GM19467 (cell line): ENCODE measurements around the gene NBEA.
"Not testable (repeated sequence)": the region's sequence is repeated elsewhere in the genome, so short reads cannot be mapped to it uniquely, and the experiment has no call there.

Experiments used
- ATAC-seq: cut with Tn5 transposase; IDR thresholded peaks from one replicate; pipeline ENCODE4 v1.9.1; 2021; ENCODE audit warnings: mild to moderate bottlenecking, moderate library complexity; ENCODE audit not compliant: unreplicated experiment

NBEA gene

DNA sequence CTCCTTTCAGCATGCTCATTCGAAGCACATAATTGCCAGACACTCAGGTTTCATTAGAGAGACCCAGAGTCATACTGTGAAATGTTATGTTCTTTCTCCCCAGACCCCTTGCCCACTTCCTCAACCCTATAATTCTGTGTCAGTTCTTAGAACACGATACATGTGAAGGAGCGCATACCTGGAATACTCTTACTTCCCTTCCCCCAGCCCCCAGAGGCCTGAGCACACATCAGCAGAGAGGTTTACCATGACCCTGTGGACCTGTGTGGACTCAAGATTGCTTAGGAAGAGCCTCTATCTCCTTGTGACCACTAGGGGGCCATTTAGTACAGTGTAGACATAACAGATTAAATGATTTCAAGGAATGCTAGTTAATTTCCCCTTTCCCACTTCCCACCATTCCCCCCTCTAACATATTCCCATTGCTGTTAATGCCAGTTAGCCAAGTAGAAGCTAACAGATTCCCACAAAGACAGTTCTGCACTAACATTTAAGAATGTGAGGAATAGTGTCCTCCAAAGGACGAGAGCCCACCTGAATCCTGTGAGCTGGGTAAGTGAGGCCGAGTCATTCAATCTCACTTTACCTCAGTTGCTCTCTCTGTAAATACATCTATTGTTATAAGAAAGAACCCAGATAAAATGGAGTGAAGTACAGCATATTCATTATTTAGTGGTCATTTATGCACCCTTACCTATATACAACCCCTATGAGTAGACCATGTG lies 688.6 kb downstream of the NBEA start:
- ATAC-seq: peak; percentile 88

DNA sequence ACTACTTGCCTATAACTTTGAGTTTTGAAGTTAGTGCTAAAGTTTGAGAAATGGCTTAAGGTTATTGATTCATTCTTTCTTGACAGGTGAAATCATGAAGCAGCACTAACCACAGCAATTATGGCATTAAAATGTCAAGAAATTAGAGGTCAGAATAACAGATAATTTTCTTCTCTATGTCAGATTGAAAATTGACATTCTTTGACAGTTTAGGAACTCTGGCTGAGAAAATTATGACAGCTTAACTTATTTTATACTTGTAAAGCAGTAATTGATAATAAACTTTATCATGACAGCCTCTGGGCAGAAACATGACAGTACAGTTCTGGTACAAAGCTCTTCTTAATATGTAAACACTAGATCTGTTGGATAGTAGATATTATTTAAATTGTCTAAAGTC lies 689.6 kb downstream of the NBEA start:
- ATAC-seq: no peak

DNA sequence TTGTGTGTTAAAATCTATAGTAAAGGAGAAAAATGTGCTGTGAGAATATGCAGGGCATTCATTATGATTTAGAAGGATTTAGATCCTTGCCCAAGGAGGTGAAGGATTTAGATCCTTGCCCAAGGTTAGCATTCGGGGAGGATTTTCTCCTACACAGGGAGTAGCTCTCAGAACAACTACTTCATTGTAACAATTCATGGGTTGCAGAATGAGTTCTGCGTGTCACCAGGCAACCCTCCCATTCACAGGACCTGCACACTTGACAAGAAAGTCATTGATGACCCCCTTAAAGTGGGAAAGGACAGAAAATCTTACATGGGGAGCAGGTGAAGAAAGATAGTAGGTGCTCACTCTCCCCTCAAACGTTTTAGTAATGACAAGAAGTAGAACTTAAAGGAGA lies 701.6 kb downstream of the NBEA start:
- ATAC-seq: no peak

DNA sequence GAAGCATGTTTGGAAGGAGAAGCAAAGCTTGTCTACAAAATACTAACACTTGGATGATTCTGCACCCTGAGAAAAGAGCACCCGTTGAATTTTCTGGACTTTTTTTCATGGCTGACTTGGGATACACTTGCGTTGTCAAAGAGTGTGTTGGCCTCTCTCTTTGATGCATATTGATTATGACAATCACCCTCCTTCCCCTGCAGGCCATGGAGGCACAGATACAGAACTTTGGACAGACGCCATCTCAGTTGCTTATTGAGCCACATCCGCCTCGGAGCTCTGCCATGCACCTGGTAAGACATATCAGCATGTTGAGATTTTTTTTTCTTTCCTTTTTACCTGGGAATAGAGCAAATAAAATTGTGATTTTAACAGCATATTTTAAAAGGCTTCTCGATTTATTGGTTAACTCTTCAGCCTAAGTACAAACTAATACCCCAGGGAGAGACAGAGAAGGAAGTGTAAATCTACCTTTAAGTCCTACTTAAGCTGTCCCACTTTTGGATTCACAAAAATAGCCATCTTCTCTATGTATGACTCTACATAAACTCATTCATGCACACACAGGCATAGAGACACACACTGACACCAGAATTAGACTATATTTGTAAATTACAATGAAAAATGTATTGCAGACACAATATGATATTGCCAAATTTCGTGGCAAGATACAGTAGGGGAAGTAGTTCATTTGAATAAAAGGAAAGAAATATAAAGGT lies 704.1 kb downstream of the NBEA start:
- ATAC-seq: no peak

DNA sequence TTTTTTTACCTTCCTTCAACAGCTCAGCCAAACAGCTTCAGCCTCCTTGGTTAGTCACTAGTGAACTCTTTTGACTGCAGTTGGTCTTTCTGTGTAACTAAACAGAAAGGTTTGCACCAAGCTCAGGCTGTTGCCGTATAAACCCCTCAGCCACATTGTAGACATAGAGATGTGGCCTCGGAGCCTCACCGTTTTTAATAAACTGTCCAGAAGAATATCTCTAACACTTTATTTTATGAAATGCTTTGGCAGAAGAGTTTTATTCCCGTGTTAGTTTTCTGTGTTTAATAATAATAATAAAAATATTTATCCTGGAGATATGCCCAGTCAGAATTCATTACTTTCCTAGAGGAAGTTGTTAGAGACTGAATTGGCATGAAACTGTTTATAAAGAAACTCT lies 706.1 kb downstream of the NBEA start:
- no peak for ATAC-seq

DNA sequence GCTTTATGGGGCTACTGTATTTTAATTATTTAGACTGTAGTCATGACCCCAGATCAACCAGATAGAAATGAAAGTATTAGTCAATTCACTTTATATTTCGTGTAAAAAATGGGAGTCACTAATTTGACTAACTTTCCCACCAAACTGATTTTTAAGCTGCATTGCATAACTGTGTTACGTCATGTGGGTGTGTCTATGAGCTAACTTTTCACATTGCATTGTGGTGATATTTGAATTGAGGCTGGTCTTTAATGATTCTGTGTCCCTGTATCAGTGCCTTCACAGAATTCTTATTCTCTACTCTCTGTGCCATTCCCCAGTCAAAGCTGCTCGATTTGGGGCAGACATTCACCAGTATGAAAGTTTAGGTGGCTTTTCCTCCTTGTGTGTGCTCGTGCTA lies 707.1 kb downstream of the NBEA start:
- no peak for ATAC-seq

DNA sequence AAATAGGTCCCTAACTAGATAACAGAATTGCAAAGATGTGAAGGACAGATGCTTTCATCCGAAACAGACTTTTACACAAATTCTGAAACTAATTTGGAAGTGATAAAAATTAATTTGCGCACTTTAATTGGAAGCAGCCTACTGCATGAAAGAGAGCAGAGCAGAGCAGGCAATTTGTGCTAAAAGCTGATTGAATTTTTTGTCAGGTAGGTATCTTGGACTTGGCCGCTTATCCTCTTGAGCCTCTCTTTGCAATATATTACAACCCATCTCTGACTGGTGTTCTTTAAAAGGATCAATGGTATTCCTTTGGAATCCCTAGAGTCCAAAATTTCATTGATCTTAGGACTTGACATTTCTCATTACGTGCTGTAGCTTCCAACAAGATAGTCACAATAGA lies 717.7 kb downstream of the NBEA start:
- ATAC-seq: no peak

DNA sequence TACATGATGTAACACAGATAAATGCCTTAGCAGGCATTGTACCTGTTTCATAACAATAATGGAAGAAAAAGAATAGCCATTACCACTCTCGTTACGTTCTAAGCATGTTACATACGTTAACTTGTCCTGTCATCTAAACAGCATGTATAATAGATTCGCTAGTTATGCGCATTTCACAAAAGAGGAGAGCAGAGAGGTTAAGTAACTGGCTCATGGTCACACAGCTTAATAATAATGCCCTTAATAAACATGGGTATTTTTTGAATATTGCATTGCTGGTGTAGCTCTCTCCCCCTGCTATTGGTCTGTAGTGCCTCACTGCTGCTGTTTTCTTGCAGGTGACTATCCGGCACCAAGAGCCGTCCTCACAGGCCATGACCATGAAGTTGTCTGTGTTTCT lies 722.7 kb downstream of the NBEA start:
- no peak for ATAC-seq

DNA sequence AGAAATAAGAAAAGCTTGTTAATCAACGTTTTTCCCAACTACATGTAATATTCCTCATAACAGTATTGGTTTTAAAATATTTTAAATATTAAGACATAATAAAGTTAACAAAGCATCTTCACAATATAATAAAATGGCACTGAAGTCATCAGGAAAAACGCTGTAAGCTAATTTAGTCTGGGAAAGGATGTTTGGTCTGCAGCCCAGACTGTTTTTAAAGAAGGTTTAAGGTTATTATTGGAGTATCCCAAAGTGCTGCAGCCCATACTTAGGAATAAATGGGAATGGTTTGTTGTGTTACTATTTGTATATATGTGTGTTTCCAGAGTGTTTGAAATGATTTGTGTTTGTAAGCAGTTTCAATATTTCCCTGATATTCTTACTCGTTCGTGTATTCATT lies 727.3 kb downstream of the NBEA start:
- no peak for ATAC-seq

DNA sequence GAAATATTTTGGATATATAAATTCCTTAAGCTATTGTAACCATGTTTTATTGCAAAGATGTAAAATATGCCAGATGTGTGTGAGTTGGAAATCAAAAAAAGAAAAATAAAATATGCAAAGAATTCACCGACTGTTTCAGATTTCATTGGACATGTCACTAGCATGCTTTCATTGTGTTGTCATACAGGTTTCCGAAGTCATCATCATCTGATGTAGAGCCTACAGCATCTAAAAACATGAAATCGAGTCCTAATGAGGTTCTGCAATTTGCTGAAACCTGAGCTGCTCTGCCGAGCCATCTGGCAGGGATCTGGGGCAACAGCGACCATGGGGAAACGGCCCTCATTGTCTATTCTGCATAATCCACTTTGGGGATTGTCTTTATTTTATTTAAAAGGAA lies 730.5 kb downstream of the NBEA start:
- no peak for ATAC-seq

DNA sequence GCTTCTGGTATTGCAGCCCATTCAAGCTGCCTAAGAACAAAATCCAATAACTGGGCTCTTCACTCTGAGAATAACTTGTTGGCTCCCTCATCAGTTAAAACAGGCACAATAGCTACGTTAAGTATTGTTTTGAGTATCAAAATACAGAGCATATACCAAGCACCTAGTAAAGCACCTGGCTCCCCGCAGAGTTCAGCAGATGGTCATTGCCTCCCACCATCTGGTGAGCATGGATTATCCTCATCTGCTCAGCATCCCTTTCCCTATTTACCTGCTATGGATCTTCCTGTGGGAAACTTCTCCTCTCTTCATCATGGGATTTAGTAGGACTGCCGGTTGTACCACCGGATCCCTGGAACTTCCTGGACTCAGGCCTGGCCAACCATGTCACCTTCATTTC lies 733.6 kb downstream of the NBEA start:
- no peak for ATAC-seq

DNA sequence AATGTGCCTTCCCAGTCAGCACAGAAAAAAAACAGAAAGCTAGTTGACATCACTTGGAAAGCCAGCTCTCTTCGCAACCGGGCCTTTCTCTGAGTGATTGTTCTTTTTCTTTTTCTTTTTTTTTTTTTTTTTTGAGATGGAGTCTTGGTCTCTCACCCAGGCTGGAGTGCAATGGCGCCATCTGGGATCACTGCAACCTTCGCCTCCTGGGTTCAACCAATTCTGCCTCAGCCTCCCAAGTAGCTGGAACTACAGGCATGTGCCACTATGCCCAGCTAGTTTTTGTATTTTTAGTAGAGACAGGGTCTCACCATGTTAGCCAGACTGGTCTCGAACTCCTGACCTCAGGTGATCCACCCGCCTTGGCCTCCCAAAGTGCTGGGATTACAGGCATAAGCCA lies 735.8 kb downstream of the NBEA start:
- not testable (repeated sequence) for ATAC-seq

DNA sequence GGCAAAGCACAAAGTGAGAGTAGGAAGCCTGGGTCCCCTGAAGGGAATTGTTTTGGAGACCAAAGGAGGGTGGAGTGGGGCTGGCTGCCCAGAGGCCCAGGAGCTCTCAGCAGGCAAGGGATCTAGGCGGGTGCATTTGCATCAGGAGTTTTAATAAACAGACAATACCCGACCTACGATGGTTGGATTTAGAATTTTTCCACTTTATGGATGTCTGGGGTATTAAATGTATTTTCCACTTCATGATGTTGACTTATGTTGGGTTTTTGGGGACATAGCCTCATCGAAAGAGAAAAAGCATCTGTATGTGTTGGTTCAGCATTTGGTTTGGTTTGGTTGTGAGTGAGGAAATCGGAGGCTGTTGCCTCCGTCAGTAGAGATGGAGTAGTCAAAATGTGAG lies 739.6 kb downstream of the NBEA start:
- no peak for ATAC-seq

DNA sequence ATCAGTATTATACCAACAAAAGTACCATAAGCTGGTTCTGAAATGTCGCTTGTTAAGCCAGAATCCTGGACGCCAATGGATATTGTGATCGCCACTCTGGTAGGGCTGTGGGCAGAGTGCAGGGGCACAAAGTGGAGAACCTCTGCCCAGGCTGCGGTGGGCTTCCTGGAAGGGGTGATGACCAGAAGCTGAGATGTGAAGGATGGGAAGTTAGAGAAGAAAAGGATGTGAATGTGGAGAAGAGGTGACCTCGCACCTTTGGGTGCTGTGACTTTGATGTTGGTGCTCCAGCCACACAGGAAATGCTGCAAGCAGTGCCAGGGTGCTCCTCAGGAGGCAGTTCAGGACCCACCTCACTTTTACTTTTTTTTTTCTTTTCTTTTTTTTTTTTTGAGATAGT lies 742.4 kb downstream of the NBEA start:
- no peak for ATAC-seq

DNA sequence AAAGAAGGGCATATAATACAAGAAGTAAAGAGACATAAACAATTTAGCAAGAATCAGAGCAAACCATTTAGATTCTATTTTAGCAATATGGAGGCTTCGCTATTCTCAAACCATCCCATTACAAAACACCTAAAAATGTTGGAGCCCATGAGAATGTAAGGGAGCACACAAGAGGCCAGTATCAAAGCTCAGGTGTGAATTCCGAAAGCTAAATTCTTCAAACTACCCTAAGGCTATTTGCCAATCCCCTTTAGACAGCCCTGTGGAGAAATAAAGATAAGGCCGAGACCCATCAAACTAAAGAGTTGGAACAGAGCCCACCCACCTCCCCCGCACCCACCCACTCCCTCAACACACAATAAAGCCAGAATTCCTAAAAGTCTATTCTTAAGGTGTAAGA lies 745.3 kb downstream of the NBEA start:
- ATAC-seq: no peak

DNA sequence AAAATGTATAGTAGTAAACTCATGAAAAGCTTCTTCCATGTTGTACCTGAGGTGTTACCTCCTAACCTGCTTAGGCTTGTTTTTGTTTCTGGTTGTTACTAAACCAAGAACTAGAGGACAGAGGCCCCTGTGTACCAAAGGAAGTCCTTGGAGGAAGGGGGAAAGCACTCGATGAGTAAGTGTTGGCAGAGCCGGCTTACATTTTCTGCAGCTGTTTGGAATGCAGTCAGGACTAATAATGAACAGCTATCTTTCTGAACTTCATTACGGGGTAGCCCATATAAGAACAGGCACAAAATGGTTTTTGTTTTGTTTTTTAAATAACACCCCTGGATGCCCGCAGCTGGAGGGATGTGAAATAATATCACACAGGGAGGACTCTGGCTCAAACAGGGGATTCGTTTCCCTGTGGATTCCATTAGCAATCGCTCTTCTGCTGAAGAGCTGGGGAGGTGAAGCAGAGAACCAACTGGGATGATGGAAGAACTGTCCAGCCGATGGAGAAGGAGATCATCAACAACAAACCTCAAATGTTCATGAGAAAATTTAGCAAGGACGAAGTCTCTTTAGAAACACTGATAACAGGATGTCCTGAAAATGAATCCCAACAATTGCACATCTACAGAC lies 748.6 kb downstream of the NBEA start:
- ATAC-seq: no peak

DNA sequence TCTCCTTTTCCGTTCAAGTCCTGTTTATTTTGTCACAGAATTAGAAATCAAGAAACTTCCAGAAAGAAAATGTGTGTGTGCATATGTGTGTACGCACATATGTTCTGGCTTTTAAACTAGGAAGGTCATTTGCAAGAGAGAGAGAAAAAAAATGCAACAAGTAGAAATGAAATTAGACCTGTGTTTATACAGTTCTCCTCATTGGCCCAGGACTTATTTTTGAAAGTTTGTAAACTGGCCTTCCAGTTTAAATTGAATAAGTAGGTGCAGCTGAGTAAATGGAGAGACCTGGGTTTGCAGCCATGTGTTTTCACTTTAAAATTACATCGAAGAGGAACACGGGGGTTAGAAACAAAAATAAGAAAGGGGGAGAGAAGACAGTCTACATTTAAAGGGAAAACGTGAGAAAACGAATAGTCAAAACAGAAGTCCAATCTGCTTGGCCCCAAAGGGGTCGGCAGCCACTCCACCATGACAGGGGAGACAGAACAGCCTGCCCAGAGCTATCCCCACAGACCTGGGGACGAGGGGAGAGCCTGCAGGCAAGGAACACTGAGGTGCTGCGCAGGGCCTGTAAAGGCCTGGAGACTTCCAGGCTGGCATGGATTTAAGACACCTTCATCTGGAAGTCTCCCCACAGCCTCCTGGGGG lies 751.2 kb downstream of the NBEA start:
- no peak for ATAC-seq

DNA sequence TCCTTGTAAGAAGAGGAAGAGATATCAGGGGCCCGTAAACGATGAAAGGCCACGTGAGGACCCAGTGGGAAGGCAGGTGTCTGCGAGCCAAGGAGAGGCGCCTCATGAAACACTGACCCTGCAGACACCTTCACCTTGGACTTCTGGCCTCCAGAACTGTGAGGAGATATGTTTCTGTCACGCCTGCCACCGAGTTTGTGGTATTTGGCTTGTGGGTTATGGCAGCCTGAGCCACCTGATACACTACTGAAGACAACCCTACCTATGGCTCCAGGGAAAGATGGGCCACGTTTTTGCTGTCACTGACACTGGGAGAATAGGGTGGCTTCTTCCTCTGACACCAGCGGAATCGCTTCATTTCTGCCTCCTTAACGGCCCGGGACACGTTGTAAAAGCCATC lies 752.0 kb downstream of the NBEA start:
- no peak for ATAC-seq

DNA sequence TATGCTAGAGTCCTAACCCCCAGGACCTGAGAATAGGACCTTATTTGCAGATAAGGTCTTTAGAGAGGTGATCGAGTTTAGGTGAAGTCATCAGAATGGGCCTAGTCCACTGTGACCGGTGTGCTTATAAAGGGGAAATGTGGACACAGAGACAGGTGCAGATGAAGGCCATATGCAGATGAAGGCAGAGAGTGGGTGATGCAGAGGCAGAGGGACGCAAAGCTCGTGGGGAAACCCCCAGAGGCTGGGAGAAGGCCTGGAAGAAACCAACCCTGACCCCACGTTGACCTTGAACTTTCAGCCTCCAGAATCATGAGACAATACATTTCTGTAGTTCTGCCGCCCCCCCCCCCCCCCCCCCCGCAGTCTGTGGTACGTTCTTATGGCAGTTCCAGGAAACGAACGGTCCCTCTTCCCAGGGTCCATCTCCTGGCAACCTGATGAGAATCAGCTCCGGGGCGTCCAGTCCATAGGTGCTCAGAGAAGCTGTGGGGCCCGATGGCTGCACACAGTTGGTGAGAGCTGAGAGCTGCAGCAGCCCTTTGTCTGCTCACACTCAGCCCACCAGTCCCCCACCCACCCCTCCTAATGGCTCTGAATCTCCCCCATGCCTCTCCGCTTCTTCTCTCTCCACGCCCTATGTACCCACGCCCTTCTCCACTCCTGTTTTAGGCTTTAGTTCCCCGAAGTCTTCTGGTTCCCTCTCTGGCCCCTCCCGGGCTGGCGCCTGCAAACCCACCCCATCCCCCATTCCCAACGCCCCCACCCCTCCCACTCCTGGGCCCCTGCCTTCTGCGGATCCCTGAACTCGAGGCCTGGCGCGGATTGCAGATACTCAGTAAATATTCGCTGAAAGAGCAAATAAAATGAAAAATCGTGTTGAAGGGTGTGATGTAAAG lies 752.7 kb downstream of the NBEA start:
- ATAC-seq: no peak

DNA sequence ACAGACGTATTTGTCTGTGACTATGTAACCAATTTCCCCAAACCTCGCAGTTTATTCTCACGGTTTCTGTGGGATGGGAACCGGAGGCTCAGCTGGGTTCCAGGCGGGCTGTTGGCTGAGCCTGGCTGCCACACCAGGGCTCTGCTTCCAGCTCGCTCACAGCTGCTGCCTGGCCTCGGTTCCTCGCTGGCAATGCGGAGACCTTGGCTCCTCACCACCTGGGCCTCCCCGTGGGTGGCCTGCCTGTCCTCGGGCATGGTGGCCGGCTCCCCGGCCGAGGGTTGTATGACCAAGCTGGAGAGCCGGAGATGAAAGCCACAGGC lies 753.3 kb downstream of the NBEA start:
- no peak for ATAC-seq

DNA sequence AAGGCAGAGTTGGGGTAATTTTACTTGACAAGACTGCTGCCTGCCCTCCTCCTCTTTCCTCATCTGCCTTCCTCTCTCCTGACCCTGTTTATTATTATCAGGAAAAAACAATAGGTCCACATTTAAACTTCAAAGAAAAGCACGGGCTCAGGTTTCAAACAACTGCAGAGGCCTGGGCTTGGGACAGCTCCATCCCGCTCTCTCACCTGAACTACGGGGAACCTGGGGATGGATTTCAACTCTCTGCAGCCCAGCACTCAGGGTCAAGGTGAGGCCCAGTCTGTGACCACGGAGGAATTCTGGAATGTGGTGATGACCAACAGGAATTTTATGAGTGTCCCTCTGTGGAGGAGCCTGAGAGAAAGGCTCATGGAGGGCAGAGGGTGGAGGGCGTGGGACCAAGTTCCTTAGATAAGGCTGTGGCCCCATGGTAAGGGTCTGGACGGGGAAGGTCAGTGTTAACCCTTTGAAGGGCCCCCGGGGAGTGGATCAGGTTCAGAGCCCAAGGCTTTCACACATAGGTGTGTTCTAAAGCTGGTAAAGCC lies 755.2 kb downstream of the NBEA start:
- ATAC-seq: no peak
